Astrocyte (in vitro differentiated cells and primary cell): ENCODE results near the gene CHCHD2.

ENCODE experiments used
- EZH2 ChIP-seq: IDR thresholded peaks from 2 replicates; pipeline ENCODE4 v1.6.1; 2012; ENCODE audit warnings: mild to moderate bottlenecking, low read length, inconsistent platforms; ENCODE audit not compliant: insufficient read depth
- TF ChIP-seq, protein P1 (sequence below): IDR thresholded peaks from 2 replicates; pipeline ENCODE4 v1.5.1; 2011; ENCODE audit warnings: low read depth, mild to moderate bottlenecking, inconsistent platforms, low read length, moderate library complexity; ENCODE audit not compliant: insufficient read depth

DNA sequence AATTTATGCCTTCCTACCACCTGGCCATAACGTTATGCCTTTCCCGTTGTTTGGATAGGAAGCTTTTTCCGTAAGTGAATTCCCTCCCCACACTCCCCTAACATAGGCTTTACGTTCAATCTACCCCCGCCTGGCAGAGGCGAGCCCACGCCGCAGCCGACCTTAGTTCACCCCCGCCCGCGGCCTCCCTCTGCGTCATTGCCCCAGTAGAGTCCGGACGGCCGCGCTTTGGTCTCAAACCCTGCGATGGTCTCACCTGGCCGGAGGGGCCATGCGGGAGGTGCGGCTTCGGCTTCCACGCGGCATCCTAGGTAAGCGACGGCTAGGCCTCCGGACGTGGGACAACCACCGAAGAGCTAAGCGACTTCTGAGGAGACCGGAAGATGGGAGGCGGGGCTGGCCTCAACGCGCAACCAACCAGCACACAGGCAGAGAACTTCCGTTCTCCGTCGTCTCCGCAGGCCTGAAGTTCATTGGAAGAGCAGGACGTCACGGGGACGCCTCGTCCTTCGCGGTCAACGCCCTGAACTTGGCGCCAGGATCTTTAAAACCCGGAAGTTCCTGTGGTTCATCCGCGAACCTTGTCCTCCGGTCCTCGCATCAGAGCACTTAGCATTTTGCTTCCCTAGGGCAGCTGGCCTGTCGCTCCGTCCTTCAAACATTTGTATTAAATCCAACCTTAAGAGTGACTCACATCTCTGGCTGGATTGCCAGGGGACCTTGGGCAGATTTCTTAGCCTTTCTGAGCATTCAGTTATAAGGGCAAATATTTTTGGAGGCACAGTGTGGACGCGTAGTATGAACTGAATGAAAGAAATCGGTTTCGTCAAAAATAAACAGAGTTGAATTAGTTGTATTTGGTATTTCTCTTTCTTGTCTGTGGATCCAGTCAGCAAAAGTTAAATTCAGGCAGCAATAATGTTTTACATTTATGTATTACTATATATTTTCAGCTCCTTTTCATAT, at the start of gene CHCHD2:
- no peak for TF ChIP-seq EZH2
- TF ChIP-seq, protein P1, sequence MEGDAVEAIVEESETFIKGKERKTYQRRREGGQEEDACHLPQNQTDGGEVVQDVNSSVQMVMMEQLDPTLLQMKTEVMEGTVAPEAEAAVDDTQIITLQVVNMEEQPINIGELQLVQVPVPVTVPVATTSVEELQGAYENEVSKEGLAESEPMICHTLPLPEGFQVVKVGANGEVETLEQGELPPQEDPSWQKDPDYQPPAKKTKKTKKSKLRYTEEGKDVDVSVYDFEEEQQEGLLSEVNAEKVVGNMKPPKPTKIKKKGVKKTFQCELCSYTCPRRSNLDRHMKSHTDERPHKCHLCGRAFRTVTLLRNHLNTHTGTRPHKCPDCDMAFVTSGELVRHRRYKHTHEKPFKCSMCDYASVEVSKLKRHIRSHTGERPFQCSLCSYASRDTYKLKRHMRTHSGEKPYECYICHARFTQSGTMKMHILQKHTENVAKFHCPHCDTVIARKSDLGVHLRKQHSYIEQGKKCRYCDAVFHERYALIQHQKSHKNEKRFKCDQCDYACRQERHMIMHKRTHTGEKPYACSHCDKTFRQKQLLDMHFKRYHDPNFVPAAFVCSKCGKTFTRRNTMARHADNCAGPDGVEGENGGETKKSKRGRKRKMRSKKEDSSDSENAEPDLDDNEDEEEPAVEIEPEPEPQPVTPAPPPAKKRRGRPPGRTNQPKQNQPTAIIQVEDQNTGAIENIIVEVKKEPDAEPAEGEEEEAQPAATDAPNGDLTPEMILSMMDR = no peak
